Ectodermal cell (in vitro differentiated cells): ENCODE results near the gene KIF18B.
A peak's percentile ranks its signal among the peaks of the same experiment; 100 is the strongest.

ENCODE experiments used
- H3K27ac ChIP-seq: 2 replicates; pipeline ENCODE4 v1.7.0; 2013; ENCODE audit warnings: mild to moderate bottlenecking, low read depth, low read length; ENCODE audit not compliant: insufficient read depth, poor library complexity, severe bottlenecking
- H3K27me3 ChIP-seq: 2 replicates; pipeline ENCODE4 v1.7.0; 2013; ENCODE audit warnings: mild to moderate bottlenecking, low read length; ENCODE audit not compliant: insufficient read depth, control insufficient read depth, poor library complexity, severe bottlenecking
- H3K36me3 ChIP-seq: one replicate; pipeline ENCODE4 v1.7.0; 2013; ENCODE audit warnings: low read length; ENCODE audit not compliant: control insufficient read depth, insufficient read depth
- H3K4me1 ChIP-seq: one replicate; pipeline ENCODE4 v1.7.0; 2013; ENCODE audit warnings: low read length; ENCODE audit not compliant: control insufficient read depth, insufficient read depth
- H3K4me3 ChIP-seq: 2 replicates; pipeline ENCODE4 v1.7.0; 2013; ENCODE audit warnings: low read depth, low read length, control low read depth; ENCODE audit not compliant: insufficient read depth
- H3K9me3 ChIP-seq: 2 replicates; pipeline ENCODE4 v1.7.0; 2013; ENCODE audit warnings: mild to moderate bottlenecking, low read length, moderate library complexity; ENCODE audit not compliant: control insufficient read depth
- WGBS, 2 experiments: methylation state at CpG; one replicate each; pipeline ENCODE4 v1.1.7; 2013; ENCODE audit warnings: missing lambda C conversion rate in 2 of 2; 5-methylcytosine and 5-hydroxymethylcytosine counted together

Gene KIF18B

GRCh38 chr17:44911133-44912001, 36.2 kb downstream of the KIF18B start:
- Histone ChIP-seq H3K27me3 (peaks cover 36% of the 10 kb centered on the region), H3K36me3 (no peaks in the 10 kb centered on the region), H3K4me1 (peaks cover 7% of the 10 kb centered on the region), H3K4me3 (peak overlapping the region; percentile 34), H3K9me3 (no peaks in the 10 kb centered on the region), H3K27ac (no peak overlapping the region)
- 14 to 15% methylated on average over 56 of the region's 56 CpGs for WGBS, 2 experiments

GRCh38 chr17:44910231-44911106, 37.1 kb downstream of the KIF18B start:
- Histone ChIP-seq H3K27me3 (peaks cover 36% of the 10 kb centered on the region), H3K36me3 (no peaks in the 10 kb centered on the region), H3K9me3 (no peaks in the 10 kb centered on the region), H3K4me1 (no peaks in the 10 kb centered on the region), H3K4me3 (no peak overlapping the region), H3K27ac (no peak overlapping the region)
- 89 to 90% methylated on average over 13 of the region's 13 CpGs for WGBS, 2 experiments

GRCh38 chr17:44909681-44910144, 37.9 kb downstream of the KIF18B start:
- H3K4me3 ChIP-seq: no peak overlapping the region
- no peaks in the 10 kb centered on the region for H3K36me3 ChIP-seq
- WGBS, 2 experiments: 85 to 87% methylated on average over 11 of the region's 11 CpGs
- H3K27ac ChIP-seq: no peak overlapping the region
- peaks cover 36% of the 10 kb centered on the region for H3K27me3 ChIP-seq
- H3K9me3 ChIP-seq: no peaks in the 10 kb centered on the region
- no peaks in the 10 kb centered on the region for H3K4me1 ChIP-seq

GRCh38 chr17:44908761-44909326, 38.7 kb downstream of the KIF18B start:
- 93 to 94% methylated on average over 10 of the region's 10 CpGs for WGBS, 2 experiments
- Histone ChIP-seq H3K9me3 (no peaks in the 10 kb centered on the region), H3K4me3 (no peak overlapping the region), H3K27me3 (peaks cover 32% of the 10 kb centered on the region), H3K27ac (no peak overlapping the region), H3K36me3 (no peaks in the 10 kb centered on the region), H3K4me1 (no peaks in the 10 kb centered on the region)

- H3K4me1 ChIP-seq: no peaks in the 10 kb centered on the region
- H3K9me3 ChIP-seq: no peaks in the 10 kb centered on the region
- 88 to 92% methylated on average over 11 of the region's 11 CpGs for WGBS, 2 experiments
- H3K4me3 ChIP-seq: no peak overlapping the region
- H3K27me3 ChIP-seq: peaks cover 22% of the 10 kb centered on the region
- no peak overlapping the region for H3K27ac ChIP-seq
- H3K36me3 ChIP-seq: no peaks in the 10 kb centered on the region
These were observed 39.7 kb downstream of the KIF18B start for GRCh38 chr17:44907729-44908470.

GRCh38 chr17:44906763-44907728, 40.5 kb downstream of the KIF18B start:
- 84 to 91% methylated on average over 18 of the region's 18 CpGs for WGBS, 2 experiments
- H3K36me3 ChIP-seq: no peaks in the 10 kb centered on the region
- peaks cover 14% of the 10 kb centered on the region for H3K27me3 ChIP-seq
- H3K9me3 ChIP-seq: no peaks in the 10 kb centered on the region
- no peak overlapping the region for H3K27ac ChIP-seq
- H3K4me3 ChIP-seq: no peak overlapping the region
- H3K4me1 ChIP-seq: no peaks in the 10 kb centered on the region

GRCh38 chr17:44906010-44906646, 41.4 kb downstream of the KIF18B start:
- Histone ChIP-seq H3K27me3 (peaks cover 5% of the 10 kb centered on the region), H3K4me3 (no peak overlapping the region), H3K4me1 (no peaks in the 10 kb centered on the region), H3K36me3 (no peaks in the 10 kb centered on the region), H3K27ac (no peak overlapping the region), H3K9me3 (no peaks in the 10 kb centered on the region)
- 75% methylated on average over 10 of the region's 10 CpGs for WGBS, 2 experiments

GRCh38 chr17:44905006-44906000, 42.3 kb downstream of the KIF18B start:
- Histone ChIP-seq H3K4me1 (peaks cover 2% of the 10 kb centered on the region), H3K4me3 (no peak overlapping the region), H3K27me3 (no peaks in the 10 kb centered on the region), H3K9me3 (no peaks in the 10 kb centered on the region), H3K36me3 (no peaks in the 10 kb centered on the region), H3K27ac (no peak overlapping the region)
- WGBS, 2 experiments: 86 to 87% methylated on average over 9 of the region's 9 CpGs
